GM18502 (cell line): Measurements from ENCODE around the gene BRWD1.
"Not testable (repeated sequence)": the region's sequence is repeated elsewhere in the genome, so short reads cannot be mapped to it uniquely, and the experiment has no call there.

Experiments
- ATAC-seq: cut with Tn5 transposase; IDR thresholded peaks from one replicate; pipeline ENCODE4 v1.9.1; 2021; ENCODE audit warnings: mild to moderate bottlenecking; ENCODE audit not compliant: unreplicated experiment, poor library complexity

The BRWD1 gene

DNA sequence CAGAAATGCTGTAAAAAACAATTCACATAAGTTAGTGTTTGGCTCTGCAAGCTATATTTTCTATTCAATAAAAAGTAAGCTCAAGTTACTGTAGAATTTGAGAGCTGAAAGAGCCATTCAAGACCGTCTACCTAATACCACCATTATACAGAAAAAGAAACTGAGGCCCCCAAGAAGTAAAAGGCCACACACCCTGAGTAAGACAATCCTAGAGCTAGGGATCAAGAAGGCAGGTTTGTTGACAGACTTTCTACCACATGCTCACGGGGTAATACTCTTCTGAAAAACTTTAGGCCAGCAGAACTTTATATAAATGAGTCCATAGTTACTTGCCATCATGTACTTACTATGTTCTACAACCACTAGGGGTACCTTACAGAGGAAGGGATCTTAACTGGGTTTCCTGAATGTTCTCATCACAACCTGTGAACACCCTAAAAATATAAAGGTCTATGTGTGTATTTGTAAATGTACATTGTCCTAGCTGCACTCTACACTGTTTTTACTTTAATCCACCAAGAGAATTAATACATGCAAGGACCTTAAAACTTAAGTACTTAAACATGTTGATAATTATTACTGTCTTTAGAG lies 132.9 kb downstream of the BRWD1 start:
- no peak for ATAC-seq

DNA sequence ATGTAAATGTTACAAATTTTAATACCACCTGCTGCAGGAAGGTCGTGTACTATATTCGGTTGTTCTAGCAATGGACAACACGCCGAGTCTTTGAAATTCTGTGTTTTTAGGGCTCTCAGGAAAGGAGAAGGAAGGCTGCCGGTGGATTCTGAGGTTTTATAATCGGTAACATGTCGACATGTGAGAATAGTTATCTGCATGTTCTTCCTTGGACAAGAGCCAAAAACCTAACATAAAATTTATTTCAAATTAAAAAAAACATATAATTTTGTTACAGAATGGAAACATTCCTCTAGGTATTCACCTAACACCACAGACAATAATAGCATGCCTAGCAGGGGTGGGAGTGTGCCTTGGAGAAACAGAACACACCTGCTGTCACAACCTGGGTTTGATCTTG lies 135.0 kb downstream of the BRWD1 start:
- no peak for ATAC-seq

GRCh38 chr21:39176271-39176709 lies 137.1 kb downstream of the BRWD1 start:
- ATAC-seq: no peak

- ATAC-seq: no peak
These were observed 137.8 kb downstream of the BRWD1 start for GRCh38 chr21:39175665-39176064.

DNA sequence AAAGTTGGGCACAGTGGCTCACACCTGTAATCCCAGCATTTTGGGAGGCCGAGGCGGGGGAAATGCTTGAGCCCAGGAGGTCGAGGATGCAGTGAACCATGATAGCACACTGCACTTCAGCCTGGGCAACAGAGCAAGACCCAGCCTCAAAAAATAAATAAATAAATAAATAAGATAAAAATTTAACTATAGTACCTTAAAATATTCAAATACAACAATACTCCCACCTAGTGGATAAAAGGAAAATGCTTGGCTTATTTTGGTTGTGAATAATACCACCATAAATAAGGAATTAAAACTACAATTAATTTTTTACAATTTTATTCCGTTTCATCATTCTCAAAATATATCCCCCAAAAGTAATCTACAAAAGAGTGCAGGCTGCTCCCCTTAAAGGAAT lies 138.3 kb downstream of the BRWD1 start:
- no peak for ATAC-seq

DNA sequence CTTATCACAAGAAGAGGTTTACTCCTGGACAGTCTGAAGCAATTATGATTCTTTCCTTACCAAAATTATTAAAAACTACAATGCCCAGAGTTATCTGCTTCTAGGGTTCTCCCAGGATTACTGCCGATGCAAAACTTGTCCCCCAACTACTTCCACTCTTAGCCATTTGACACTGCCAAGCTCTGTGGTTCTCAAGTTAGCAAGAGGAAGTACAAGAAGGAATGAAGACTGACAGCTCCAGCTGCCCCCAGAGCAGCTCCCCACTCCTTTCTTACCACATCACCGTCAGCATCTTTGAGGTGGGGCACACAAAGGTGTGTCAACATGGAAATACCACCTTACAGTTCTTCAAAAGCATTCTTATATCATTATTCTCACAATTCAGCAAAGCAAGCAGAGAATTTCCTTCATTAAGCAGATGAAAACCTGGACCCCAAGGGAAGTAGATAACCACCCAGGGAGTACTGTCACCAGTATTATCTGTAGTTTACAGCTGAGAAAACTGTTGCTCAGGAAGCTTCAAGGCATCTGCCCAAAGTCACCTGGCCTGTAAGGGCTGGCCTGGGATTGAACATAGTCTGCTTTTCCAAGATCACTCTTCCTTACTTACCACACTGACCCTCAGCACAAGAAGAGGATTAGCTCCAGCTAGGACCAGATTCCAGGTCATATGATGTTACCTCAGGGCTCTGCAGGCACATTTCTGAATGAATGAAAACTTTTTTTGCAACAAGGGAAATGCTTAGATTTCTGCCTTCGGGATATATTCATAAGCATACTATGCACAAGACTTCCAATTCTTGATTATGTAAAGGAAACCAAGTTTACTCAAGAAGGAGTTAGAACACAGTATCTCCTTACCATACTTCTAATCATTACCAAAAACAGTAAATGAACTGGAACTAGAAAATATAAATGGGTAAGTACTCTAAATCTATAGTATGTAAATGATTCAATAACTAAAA lies 139.4 kb downstream of the BRWD1 start:
- no peak for ATAC-seq

DNA sequence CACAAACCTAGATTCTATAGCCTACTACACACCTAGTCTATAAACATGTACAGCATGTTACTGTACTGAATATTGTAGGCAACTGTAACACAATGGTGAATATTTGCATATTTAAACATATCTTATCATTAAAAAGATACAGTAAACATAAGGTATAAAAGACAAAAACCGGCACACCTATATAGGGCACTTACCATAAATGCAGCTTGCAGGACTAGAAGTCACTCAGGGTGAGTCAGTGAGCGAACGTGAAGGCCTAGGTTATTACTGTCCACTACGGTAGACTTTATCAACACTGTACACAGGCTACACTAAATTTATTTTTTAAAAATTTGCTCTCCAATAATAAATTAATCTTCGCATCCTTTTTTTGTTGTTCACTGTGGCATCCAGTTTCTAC lies 143.5 kb downstream of the BRWD1 start:
- ATAC-seq: no peak

- no peak for ATAC-seq
These were observed 144.6 kb downstream of the BRWD1 start for GRCh38 chr21:39168800-39169199.

GRCh38 chr21:39164523-39164922 lies 148.9 kb downstream of the BRWD1 start:
- ATAC-seq: no peak

GRCh38 chr21:39161064-39161463 lies 152.4 kb downstream of the BRWD1 start:
- ATAC-seq: no peak

DNA sequence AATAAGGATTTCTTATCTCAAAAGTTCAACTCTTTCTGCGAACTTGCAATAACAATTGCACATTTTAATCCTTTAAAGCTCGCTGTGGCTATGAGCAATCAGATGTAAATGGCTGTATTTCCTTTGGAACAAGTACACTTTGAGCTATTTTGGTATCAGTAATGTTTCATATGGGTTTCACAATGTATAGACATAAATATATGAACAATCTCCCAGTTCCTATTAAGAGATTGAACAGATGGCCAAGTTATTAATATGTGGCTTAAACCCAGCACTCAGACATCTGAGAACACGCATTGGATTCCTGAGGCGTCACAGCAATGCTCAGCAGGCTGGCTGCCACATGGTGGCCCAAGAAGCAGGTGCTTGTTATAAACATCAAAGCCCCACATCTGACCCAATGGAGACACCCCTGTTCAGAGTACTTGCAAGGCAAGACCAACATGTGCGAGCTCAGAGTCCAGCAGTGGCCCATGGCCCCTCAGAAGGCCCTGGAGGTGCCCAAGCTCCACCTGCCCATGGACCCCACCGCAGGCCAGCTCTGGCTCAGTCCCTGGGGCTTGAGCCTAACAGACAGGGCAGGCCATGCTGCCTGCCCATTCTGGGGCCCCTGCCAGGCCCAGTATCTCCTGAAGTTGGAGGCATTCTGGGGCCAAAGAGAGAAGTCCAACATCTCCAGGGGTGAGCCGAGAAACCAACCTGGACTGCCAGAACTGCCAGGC lies 153.9 kb downstream of the BRWD1 start:
- ATAC-seq: no peak

DNA sequence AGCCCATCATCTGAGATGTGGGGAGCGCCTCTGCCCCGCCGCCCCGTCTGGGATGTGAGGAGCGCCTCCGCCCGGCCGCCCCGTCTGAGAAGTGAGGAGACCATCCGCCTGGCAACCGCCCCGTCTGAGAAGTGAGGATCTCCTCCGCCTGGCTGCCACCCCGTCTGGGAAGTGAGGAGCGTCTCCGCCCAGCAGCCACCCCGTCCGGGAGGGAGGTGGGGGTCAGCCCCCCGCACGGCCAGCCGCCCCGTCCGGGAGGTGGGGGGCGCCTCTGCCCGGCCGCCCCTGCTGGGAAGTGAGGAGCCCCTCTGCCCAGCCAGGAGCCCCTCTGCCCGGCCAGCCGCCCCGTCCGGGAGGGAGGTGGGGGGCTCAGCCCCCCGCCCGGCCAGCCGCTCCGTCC lies 156.2 kb downstream of the BRWD1 start:
- not testable (repeated sequence) for ATAC-seq

DNA sequence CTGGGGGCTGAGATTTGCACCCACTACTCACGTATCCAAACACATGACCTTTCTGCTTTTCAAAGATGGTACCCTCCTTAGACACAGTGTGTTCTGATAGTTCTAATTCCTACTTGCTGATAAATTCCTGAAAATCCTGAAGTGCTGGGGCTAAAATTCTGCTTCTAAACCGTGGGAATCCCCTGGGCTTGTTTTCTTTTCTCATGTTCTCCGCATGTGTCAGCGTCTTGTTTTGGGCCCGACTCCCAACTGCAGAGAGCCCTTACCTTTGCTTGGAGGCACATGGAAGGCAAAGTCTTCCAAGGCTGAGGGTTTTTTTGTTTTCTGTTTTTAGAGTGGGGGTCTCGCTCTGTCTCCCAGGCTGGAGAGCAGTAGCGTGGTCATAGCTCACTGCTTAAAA lies 157.4 kb downstream of the BRWD1 start:
- ATAC-seq: no peak

DNA sequence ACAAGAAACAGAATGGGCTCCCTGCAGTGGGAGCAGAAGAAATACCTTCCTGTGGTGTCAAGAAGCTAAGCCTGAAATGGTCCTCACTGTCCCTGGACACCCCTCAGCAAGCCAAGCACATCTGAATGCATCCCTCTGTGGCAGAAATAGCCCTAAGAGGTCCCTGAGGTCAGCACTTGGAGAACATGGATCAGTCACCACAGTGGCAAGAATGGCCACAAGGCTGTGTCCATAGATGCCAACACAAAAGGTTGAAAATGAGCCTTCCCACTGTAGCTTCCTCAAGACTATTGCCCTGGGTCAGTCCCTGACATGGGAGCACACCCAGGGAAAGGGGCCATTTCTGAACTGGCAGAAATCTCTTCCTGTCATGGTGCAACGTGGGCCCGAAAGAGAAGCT lies 157.9 kb downstream of the BRWD1 start:
- ATAC-seq: no peak

- no peak for ATAC-seq
These were observed 159.6 kb downstream of the BRWD1 start for GRCh38 chr21:39153842-39154241.

GRCh38 chr21:39153373-39153772 lies 160.1 kb downstream of the BRWD1 start:
- ATAC-seq: no peak

DNA sequence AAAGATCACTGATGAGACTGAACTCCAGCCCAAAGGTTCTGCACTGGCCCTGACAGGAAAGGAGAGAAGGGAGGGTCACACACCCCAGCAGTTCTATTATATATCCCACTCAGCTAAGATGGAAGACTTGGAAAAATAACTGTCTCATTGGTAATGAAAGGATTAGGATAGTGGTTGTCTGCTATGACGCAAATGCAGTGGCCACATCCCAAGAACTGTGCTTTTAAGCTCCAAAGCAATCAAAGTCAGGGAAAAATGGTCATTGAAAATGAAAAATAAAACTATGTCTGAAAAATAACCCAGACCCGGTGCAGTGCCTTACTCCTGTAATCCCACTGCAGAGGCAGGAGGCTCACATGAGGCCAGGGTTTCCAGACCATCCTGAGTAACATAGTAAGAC lies 161.2 kb downstream of the BRWD1 start:
- ATAC-seq: no peak

DNA sequence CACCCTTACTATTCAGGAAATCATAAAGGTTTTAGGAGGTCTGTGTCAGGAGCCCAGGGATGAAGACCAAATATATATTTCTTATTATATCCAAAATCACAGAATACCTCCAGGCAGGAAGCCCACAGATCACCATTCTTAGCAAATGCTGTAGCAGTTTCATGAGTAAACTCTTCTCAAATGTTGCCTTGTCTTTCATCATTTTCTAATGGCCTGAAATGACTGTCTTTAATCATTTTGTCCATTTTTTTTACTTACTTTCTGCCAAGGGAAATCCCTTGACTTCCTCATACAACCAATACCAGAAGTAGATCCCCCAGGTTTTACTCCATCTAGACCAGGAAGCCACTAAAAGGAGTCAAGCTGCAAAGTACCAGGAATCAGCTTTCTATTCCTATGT lies 162.6 kb downstream of the BRWD1 start:
- no peak for ATAC-seq

GRCh38 chr21:39150316-39150715 lies 163.1 kb downstream of the BRWD1 start:
- ATAC-seq: no peak

GRCh38 chr21:39149882-39150281 lies 163.6 kb downstream of the BRWD1 start:
- no peak for ATAC-seq

DNA sequence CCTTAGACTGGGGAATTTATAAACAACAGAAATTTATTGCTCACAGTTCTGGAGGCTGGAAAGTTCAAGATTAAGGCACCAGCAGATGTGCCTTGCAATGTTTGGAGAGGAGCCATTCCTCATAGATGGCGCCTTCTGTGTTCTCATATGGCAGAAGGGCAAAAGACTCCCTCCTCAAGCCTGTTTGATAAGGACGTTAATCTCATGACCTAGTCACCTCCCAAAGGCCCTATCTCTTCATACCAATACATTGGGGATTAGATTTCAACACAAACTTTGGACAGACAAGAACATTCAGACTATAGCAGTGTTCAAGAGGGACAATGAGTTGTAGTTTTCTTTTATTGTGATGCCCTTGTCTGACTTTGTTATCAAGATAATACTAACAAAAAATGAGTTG lies 164.5 kb downstream of the BRWD1 start:
- no peak for ATAC-seq
